ENCODE measurements around the gene RBM4.
A peak's percentile ranks its signal among the peaks of the same experiment; 100 is the strongest.
"Not testable (repeated sequence)": the region's sequence is repeated elsewhere in the genome, so short reads cannot be mapped to it uniquely, and the experiment has no call there.

The RBM4 gene

GRCh38 chr11:66616379-66617154, 21.9 kb upstream of the RBM4 start, which contains the start of gene RBM14:
TSS of gene RBM14 (plus strand) at chr11:66616630. CDS start at chr11:66616721, 91 bp downstream.
- DNase-seq (ENCODE audit: insufficient read length, low spot score), result peak; percentile 100
- peak; percentile 55 for FAIRE-seq

- no peak for DNase-seq (ENCODE audit: insufficient read length, low spot score)
These were observed 21.2 kb upstream of the RBM4 start for GRCh38 chr11:66617155-66617834.

GRCh38 chr11:66619080-66619554, 19.4 kb upstream of the RBM4 start:
- FAIRE-seq (no peak), DNase-seq (ENCODE audit: insufficient read length, low spot score) (no peak)

More at GRCh38 chr11:66617155-66617834, 21.2 kb upstream of the RBM4 start:
- FAIRE-seq, result no peak

GRCh38 chr11:66624450-66624849, 14.1 kb upstream of the RBM4 start:
- no peak for DNase-seq (ENCODE audit: insufficient read length, low spot score)
- no peak for FAIRE-seq

- FAIRE-seq (no peak), DNase-seq (ENCODE audit: insufficient read length, low spot score) (no peak)
These were observed 13.3 kb upstream of the RBM4 start for GRCh38 chr11:66625041-66625751.

- FAIRE-seq (no peak), DNase-seq (ENCODE audit: insufficient read length, low spot score) (no peak)
These were observed 12.8 kb upstream of the RBM4 start for GRCh38 chr11:66625752-66626149.

GRCh38 chr11:66626382-66626781, 12.1 kb upstream of the RBM4 start:
- no peak for DNase-seq (ENCODE audit: insufficient read length, low spot score)
- FAIRE-seq, result no peak

GRCh38 chr11:66626926-66627325, 11.6 kb upstream of the RBM4 start:
- no peak for FAIRE-seq
- no peak for DNase-seq (ENCODE audit: insufficient read length, low spot score)

- no peak for FAIRE-seq
These were observed 10.4 kb upstream of the RBM4 start for GRCh38 chr11:66628061-66628603.

GRCh38 chr11:66629356-66629755, 9.1 kb upstream of the RBM4 start:
- DNase-seq (ENCODE audit: insufficient read length, low spot score) (no peak), FAIRE-seq (no peak)

More at GRCh38 chr11:66628061-66628603, 10.4 kb upstream of the RBM4 start:
- no peak for DNase-seq (ENCODE audit: insufficient read length, low spot score)

GRCh38 chr11:66631883-66632282, 6.6 kb upstream of the RBM4 start:
- FAIRE-seq (no peak), DNase-seq (ENCODE audit: insufficient read length, low spot score) (no peak)

GRCh38 chr11:66632952-66633351, 5.6 kb upstream of the RBM4 start:
- no peak for FAIRE-seq
- DNase-seq (ENCODE audit: insufficient read length, low spot score), result no peak

- FAIRE-seq (no peak), DNase-seq (ENCODE audit: insufficient read length, low spot score) (no peak)
These were observed 2.1 kb upstream of the RBM4 start for GRCh38 chr11:66636411-66636810.

- no peak for DNase-seq (ENCODE audit: insufficient read length, low spot score)
- FAIRE-seq, result no peak
These were observed 836 bp upstream of the RBM4 start for GRCh38 chr11:66637557-66638176.

GRCh38 chr11:66639066-66639813, 737 bp downstream of the RBM4 start:
- DNase-seq (ENCODE audit: insufficient read length, low spot score) (peak; percentile 37), FAIRE-seq (no peak)

GRCh38 chr11:66639814-66640340, 1.4 kb downstream of the RBM4 start:
- peak; percentile 64 for FAIRE-seq
- DNase-seq (ENCODE audit: insufficient read length, low spot score), result not testable (repeated sequence)

- DNase-seq (ENCODE audit: insufficient read length, low spot score) (no peak), FAIRE-seq (no peak)
These were observed 3.3 kb downstream of the RBM4 start for GRCh38 chr11:66641834-66642233.

- DNase-seq (ENCODE audit: insufficient read length, low spot score) (no peak), FAIRE-seq (no peak)
These were observed 5.4 kb downstream of the RBM4 start for GRCh38 chr11:66643745-66644437.

- no peak for DNase-seq (ENCODE audit: insufficient read length, low spot score)
These were observed 8.3 kb downstream of the RBM4 start for GRCh38 chr11:66646828-66647227.

More at GRCh38 chr11:66646828-66647227, 8.3 kb downstream of the RBM4 start:
- FAIRE-seq, result no peak
